Body of pancreas (tissue), 4 donors: ENCODE results near the gene WSB1.
"Not testable (repeated sequence)": the region's sequence is repeated elsewhere in the genome, so short reads cannot be mapped to it uniquely, and the experiment has no call there.

Source experiments
- CTCF ChIP-seq, 7 experiments: fragments of 450-650 bp in 4 of 7; fragments of 200-600 bp in 3 of 7; sonication (generic) in 3 of 7; IDR thresholded peaks; one replicate each; pipeline ENCODE4 v1.5.1; 2016 to 2019; ENCODE audit warnings: antibody characterized with exemption in 7 of 7
- POLR2A ChIP-seq, 3 donors: fragments of 450-650 bp; IDR thresholded peaks; one replicate each; pipeline ENCODE4 v1.6.1; 2016; ENCODE audit warnings: antibody characterized with exemption in 3 of 3, mild to moderate bottlenecking in 2 of 3

DNA sequence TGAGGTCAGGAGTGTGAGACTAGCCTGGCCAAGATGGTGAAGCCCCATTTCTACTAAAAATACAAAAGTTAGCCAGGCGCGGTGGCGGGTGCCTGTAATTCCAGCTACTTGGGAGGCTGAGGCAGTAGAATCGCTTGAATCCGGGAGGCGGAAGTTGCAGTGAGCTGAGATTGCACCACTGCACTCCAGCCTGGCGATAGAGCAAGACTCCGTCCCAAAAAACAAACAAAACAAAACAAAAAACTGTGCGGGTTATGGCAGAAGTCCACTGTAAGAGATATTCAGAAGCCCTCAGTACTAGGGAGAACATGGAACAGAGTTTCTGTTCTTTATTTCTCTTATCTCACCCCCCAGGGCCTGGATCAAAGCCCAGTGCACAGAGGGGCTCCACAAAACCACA, 34.8 kb downstream of the WSB1 start:
- not testable (repeated sequence) for TF ChIP-seq CTCF, POLR2A (IDR thresholded peaks at IDR 0.05)
